HepG2 (cell line): ENCODE measurements around the gene LOXL3. TPM values are rescaled to one million over a fixed set of nuclear protein-coding genes. Genes with fewer than 3 reads are reported as not detected.
A peak's percentile ranks its signal among the peaks of the same experiment; 100 is the strongest.

Experiments used
- ASH2L ChIP-seq: fragments of 300-600, 200-600 bp; sonication (generic); IDR thresholded peaks from 2 replicates; pipeline ENCODE4 v1.7.0; 2017; ENCODE audit warnings: low read depth, mild to moderate bottlenecking, moderate library complexity, mixed read lengths, low read length; ENCODE audit not compliant: insufficient read length
- BCL6 ChIP-seq: IDR thresholded peaks from 2 replicates; pipeline ENCODE4 v1.6.1; 2016; ENCODE audit warnings: missing genetic modification reagents, missing compliant biosample characterization
- FOSL2 ChIP-seq: sonication (generic); formaldehyde crosslinking; IDR thresholded peaks from 2 replicates; pipeline ENCODE4 v1.4.0; 2020; ENCODE audit warnings: missing genetic modification reagents
- MED8 ChIP-seq: sonication (generic); formaldehyde crosslinking; IDR thresholded peaks from 2 replicates; pipeline ENCODE4 v1.8.1; 2023; ENCODE audit warnings: mild to moderate bottlenecking, missing genetic modification reagents; ENCODE audit not compliant: insufficient replicate concordance
- MIER3 ChIP-seq: IDR thresholded peaks from 2 replicates; pipeline ENCODE4 v1.6.1; 2016; ENCODE audit warnings: missing compliant biosample characterization, borderline replicate concordance
- SMAD1 ChIP-seq: sonication (generic); formaldehyde crosslinking; IDR thresholded peaks from 2 replicates; pipeline ENCODE4 v1.4.0; 2020; ENCODE audit warnings: missing genetic modification reagents, low read depth, mild to moderate bottlenecking, borderline replicate concordance
- YEATS4 ChIP-seq: sonication (generic); formaldehyde crosslinking; IDR thresholded peaks from 2 replicates; pipeline ENCODE4 v1.4.0; 2020; ENCODE audit warnings: missing genetic modification reagents, borderline replicate concordance
- ZSCAN22 ChIP-seq: sonication (generic); formaldehyde crosslinking; IDR thresholded peaks from 2 replicates; pipeline ENCODE4 v1.4.0; 2020; ENCODE audit warnings: mild to moderate bottlenecking, missing genetic modification reagents
- polyA plus RNA-seq, 8 experiments: library from polyadenylated mRNA; depleted of rRNA in 3 of 8; stranded (reverse) in 7 of 8; unstranded in 1 of 8; fragments of >200 nt; fragmentation: Illumina TruSeq in 4 of 8; extraction: Trizol in 4 of 8; gene quantifications; 2 replicates each; pipeline versions ENCODE4 v1.2.1 to v1.2.3, GENCODE V29; 2011 to 2016; ENCODE audit warnings: low read depth in 4 of 8, missing spikeins in 1 of 8, mixed read lengths in 1 of 8; ENCODE audit not compliant: insufficient read depth in 1 of 8
- total RNA-seq, 5 experiments: library from RNA; depleted of rRNA; stranded (reverse); fragments of >200 nt; fragmentation: Illumina TruSeq; extraction: Trizol; gene quantifications; 2 replicates each; pipeline ENCODE4 v1.2.3, GENCODE V29; 2016; ENCODE audit warnings: low read depth in 1 of 5
- TF ChIP-seq, protein P1 (sequence below): sonication (generic); formaldehyde crosslinking; IDR thresholded peaks from 2 replicates; pipeline ENCODE4 v1.9.0; 2021; ENCODE audit warnings: missing genetic modification reagents, borderline replicate concordance
- TF ChIP-seq, protein P2 (sequence below): sonication (generic); formaldehyde crosslinking; IDR thresholded peaks from 2 replicates; pipeline ENCODE4 v1.8.1; 2022; ENCODE audit warnings: mild to moderate bottlenecking, missing genetic modification reagents
- TF ChIP-seq, protein P3 (sequence below): sonication (generic); formaldehyde crosslinking; IDR thresholded peaks from 2 replicates; pipeline ENCODE4 v1.8.1; 2022; ENCODE audit warnings: low read depth, mild to moderate bottlenecking, missing genetic modification reagents
- TF ChIP-seq, protein P4 (sequence below): sonication (generic); formaldehyde crosslinking; IDR thresholded peaks from 2 replicates; pipeline ENCODE4 v1.5.1; 2020; ENCODE audit warnings: mild to moderate bottlenecking, missing genetic modification reagents, borderline replicate concordance
- TF ChIP-seq, protein P5 (sequence below): sonication (generic); formaldehyde crosslinking; IDR thresholded peaks from 2 replicates; pipeline ENCODE4 v1.4.0; 2020; ENCODE audit warnings: mild to moderate bottlenecking, missing genetic modification reagents

LOXL3 gene
- total and polyA plus RNA-seq, 2 of the 13 experiments (the other 11 are each of a cell fraction or from before 2014, with no cell fraction given), result 0.55 to 6.5 TPM

DNA sequence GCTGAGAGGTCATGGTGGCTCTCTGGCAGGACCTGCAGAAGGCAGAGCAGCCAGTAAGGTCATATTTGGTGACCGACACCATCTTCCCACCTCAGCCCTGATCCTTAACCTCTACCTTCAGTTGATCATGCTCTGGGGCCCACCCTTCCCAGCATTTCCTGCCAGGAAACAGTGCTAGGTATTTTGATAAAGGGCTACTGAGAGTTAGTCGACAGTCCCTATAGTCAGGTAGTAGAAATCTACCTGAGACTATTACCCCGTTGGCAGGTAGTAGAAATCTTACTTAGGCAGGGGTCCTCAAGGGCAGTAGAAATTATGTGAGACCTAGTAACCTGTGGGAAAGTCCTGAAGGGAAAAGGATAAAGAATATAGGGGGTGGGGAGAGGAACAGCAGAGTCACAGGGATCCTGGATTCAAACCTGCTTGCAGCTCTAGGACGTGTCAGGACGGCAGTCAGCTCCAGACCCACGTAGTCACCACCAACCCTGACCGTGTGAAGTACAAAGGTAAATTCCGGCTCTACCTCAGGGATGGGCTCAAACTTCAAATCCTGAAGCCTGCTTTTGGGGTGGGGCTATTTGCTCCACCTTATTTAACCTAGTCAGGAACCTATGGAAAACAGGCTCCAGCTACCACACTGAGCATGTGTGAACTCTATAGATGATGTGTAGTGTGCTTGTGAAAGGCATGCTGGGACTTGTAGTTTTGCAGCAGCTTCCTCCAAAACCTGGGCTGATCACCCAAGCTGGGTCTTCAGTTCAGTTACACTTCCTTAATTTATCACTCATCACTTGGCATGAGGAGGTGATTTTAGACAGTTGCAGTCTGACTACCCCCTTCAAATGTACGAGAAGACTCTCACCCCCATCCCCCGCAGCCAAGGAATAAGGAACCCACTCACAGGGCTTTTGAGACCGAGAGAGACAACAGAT lies 27.8 kb downstream of the LOXL3 start, which contains the start of gene DQX1 (continued):
- TF ChIP-seq, protein P1, sequence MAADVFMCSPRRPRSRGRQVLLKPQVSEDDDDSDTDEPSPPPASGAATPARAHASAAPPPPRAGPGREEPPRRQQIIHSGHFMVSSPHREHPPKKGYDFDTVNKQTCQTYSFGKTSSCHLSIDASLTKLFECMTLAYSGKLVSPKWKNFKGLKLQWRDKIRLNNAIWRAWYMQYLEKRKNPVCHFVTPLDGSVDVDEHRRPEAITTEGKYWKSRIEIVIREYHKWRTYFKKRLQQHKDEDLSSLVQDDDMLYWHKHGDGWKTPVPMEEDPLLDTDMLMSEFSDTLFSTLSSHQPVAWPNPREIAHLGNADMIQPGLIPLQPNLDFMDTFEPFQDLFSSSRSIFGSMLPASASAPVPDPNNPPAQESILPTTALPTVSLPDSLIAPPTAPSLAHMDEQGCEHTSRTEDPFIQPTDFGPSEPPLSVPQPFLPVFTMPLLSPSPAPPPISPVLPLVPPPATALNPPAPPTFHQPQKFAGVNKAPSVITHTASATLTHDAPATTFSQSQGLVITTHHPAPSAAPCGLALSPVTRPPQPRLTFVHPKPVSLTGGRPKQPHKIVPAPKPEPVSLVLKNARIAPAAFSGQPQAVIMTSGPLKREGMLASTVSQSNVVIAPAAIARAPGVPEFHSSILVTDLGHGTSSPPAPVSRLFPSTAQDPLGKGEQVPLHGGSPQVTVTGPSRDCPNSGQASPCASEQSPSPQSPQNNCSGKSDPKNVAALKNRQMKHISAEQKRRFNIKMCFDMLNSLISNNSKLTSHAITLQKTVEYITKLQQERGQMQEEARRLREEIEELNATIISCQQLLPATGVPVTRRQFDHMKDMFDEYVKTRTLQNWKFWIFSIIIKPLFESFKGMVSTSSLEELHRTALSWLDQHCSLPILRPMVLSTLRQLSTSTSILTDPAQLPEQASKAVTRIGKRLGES (CRISPR knock-in tag), result no peak
- TF ChIP-seq MIER3 (CRISPR knock-in tag), result peak; percentile 83; the same call in 1 of the 2 replicates
- no peak for TF ChIP-seq MED8 (CRISPR knock-in tag)
- peak; percentile 39; the same call in 1 of the 2 replicates for TF ChIP-seq BCL6 (CRISPR knock-in tag)
- TF ChIP-seq, protein P2, sequence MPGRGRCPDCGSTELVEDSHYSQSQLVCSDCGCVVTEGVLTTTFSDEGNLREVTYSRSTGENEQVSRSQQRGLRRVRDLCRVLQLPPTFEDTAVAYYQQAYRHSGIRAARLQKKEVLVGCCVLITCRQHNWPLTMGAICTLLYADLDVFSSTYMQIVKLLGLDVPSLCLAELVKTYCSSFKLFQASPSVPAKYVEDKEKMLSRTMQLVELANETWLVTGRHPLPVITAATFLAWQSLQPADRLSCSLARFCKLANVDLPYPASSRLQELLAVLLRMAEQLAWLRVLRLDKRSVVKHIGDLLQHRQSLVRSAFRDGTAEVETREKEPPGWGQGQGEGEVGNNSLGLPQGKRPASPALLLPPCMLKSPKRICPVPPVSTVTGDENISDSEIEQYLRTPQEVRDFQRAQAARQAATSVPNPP (CRISPR knock-in tag), result no peak
- TF ChIP-seq, protein P3, sequence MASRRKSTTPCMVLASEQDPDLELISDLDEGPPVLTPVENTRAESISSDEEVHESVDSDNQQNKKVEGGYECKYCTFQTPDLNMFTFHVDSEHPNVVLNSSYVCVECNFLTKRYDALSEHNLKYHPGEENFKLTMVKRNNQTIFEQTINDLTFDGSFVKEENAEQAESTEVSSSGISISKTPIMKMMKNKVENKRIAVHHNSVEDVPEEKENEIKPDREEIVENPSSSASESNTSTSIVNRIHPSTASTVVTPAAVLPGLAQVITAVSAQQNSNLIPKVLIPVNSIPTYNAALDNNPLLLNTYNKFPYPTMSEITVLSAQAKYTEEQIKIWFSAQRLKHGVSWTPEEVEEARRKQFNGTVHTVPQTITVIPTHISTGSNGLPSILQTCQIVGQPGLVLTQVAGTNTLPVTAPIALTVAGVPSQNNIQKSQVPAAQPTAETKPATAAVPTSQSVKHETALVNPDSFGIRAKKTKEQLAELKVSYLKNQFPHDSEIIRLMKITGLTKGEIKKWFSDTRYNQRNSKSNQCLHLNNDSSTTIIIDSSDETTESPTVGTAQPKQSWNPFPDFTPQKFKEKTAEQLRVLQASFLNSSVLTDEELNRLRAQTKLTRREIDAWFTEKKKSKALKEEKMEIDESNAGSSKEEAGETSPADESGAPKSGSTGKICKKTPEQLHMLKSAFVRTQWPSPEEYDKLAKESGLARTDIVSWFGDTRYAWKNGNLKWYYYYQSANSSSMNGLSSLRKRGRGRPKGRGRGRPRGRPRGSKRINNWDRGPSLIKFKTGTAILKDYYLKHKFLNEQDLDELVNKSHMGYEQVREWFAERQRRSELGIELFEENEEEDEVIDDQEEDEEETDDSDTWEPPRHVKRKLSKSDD, result peak; percentile 83
- TF ChIP-seq, protein P4, sequence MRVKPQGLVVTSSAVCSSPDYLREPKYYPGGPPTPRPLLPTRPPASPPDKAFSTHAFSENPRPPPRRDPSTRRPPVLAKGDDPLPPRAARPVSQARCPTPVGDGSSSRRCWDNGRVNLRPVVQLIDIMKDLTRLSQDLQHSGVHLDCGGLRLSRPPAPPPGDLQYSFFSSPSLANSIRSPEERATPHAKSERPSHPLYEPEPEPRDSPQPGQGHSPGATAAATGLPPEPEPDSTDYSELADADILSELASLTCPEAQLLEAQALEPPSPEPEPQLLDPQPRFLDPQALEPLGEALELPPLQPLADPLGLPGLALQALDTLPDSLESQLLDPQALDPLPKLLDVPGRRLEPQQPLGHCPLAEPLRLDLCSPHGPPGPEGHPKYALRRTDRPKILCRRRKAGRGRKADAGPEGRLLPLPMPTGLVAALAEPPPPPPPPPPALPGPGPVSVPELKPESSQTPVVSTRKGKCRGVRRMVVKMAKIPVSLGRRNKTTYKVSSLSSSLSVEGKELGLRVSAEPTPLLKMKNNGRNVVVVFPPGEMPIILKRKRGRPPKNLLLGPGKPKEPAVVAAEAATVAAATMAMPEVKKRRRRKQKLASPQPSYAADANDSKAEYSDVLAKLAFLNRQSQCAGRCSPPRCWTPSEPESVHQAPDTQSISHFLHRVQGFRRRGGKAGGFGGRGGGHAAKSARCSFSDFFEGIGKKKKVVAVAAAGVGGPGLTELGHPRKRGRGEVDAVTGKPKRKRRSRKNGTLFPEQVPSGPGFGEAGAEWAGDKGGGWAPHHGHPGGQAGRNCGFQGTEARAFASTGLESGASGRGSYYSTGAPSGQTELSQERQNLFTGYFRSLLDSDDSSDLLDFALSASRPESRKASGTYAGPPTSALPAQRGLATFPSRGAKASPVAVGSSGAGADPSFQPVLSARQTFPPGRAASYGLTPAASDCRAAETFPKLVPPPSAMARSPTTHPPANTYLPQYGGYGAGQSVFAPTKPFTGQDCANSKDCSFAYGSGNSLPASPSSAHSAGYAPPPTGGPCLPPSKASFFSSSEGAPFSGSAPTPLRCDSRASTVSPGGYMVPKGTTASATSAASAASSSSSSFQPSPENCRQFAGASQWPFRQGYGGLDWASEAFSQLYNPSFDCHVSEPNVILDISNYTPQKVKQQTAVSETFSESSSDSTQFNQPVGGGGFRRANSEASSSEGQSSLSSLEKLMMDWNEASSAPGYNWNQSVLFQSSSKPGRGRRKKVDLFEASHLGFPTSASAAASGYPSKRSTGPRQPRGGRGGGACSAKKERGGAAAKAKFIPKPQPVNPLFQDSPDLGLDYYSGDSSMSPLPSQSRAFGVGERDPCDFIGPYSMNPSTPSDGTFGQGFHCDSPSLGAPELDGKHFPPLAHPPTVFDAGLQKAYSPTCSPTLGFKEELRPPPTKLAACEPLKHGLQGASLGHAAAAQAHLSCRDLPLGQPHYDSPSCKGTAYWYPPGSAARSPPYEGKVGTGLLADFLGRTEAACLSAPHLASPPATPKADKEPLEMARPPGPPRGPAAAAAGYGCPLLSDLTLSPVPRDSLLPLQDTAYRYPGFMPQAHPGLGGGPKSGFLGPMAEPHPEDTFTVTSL, result no peak; the same call in 1 of the 2 replicates
- TF ChIP-seq, protein P5, sequence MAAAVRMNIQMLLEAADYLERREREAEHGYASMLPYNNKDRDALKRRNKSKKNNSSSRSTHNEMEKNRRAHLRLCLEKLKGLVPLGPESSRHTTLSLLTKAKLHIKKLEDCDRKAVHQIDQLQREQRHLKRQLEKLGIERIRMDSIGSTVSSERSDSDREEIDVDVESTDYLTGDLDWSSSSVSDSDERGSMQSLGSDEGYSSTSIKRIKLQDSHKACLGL, result no peak; the same call in 1 of the 2 replicates
- no peak for TF ChIP-seq ZSCAN22 (CRISPR knock-in tag)
- TF ChIP-seq ASH2L, result peak; percentile 47
- peak; percentile 48; the same call in 1 of the 2 replicates for TF ChIP-seq FOSL2
- peak; percentile 87 for TF ChIP-seq YEATS4 (CRISPR knock-in tag)
- 0 out of 2 replicates have a peak, but pooled peaks have one; percentile 77 for TF ChIP-seq SMAD1 (CRISPR knock-in tag)
